HEK293 (cell line): ENCODE results near the gene XCL2.

Experiments
- CTCF ChIA-PET: fragments of 350-600 bp; formaldehyde crosslinking; extraction: SDS; loops from one replicate; lab custom pipeline; 2021; ENCODE audit warnings: antibody characterized with exemption; lab: Yijun Ruan, JAX
- POLR2A ChIA-PET: fragments of 300-600 bp; formaldehyde crosslinking; extraction: SDS; loops from one replicate; lab custom pipeline; 2020; ENCODE audit warnings: antibody characterized with exemption, inconsistent platforms; lab: Yijun Ruan, JAX
- H3K27ac ChIP-seq: fragments of 200-500 bp; sonication (Bioruptor generic); 2 replicates; pipeline ENCODE4 v1.5.1; 2014; ENCODE audit warnings: low read depth, low read length, control low read depth, inconsistent platforms; ENCODE audit errors: extremely low read depth
- H3K36me3 ChIP-seq, 2 experiments: fragments of 200-500 bp in 1 of 2; sonication (Bioruptor generic) in 1 of 2; 1 replicate in 1 of 2; 2 replicates in 1 of 2; pipeline ENCODE4 v1.5.1; 2014 to 2017; ENCODE audit warnings: inconsistent platforms in 2 of 2, low read length in 2 of 2; ENCODE audit not compliant: control insufficient read depth in 2 of 2, insufficient read depth in 1 of 2
- H3K4me1 ChIP-seq: fragments of 200-500 bp; sonication (Bioruptor generic); 2 replicates; pipeline ENCODE4 v1.5.1; 2014; ENCODE audit warnings: mild to moderate bottlenecking, low read length, inconsistent platforms; ENCODE audit not compliant: control insufficient read depth, insufficient read depth
- H3K4me3 ChIP-seq: 2 replicates; pipeline ENCODE4 v1.5.1; 2011; ENCODE audit warnings: low read depth, mild to moderate bottlenecking, control low read depth, low read length, moderate library complexity
- H3K9me3 ChIP-seq: fragments of 200-500 bp; sonication (Bioruptor generic); 2 replicates; pipeline ENCODE4 v1.5.1; 2014; ENCODE audit warnings: low read depth, low read length, inconsistent platforms; ENCODE audit not compliant: control insufficient read depth, insufficient read depth
- BCL11B ChIP-seq: fragments of 450-650 bp; formaldehyde crosslinking; IDR thresholded peaks from 2 replicates; pipeline ENCODE4 v1.5.1; 2016; ENCODE audit warnings: low read depth, missing biosample characterization, missing genetic modification characterization
- GLI4 ChIP-seq: fragments of 450-650 bp; formaldehyde crosslinking; IDR thresholded peaks from 2 replicates; pipeline ENCODE4 v1.5.1; 2016; ENCODE audit warnings: missing biosample characterization, missing genetic modification characterization
- HOXC10 ChIP-seq: sonication (generic); formaldehyde crosslinking; IDR thresholded peaks from 2 replicates; pipeline ENCODE4 v1.8.1; 2023; ENCODE audit warnings: mild to moderate bottlenecking, missing genetic modification reagents
- HOXD13 ChIP-seq: sonication (generic); formaldehyde crosslinking; IDR thresholded peaks from 2 replicates; pipeline ENCODE4 v1.8.0; 2022; ENCODE audit warnings: missing genetic modification reagents, borderline replicate concordance
- KLF8 ChIP-seq: fragments of 450-650 bp; formaldehyde crosslinking; IDR thresholded peaks from 2 replicates; pipeline ENCODE4 v1.5.1; 2016; ENCODE audit warnings: missing biosample characterization, missing genetic modification characterization
- PRDM6 ChIP-seq: fragments of 450-650 bp; formaldehyde crosslinking; IDR thresholded peaks from 2 replicates; pipeline ENCODE4 v1.5.1; 2017; ENCODE audit warnings: missing biosample characterization, missing genetic modification characterization
- WT1 ChIP-seq: fragments of 450-650 bp; formaldehyde crosslinking; IDR thresholded peaks from 2 replicates; pipeline ENCODE4 v1.5.1; 2016; ENCODE audit warnings: missing biosample characterization, missing genetic modification characterization
- ZBTB10 ChIP-seq: fragments of 450-650 bp; formaldehyde crosslinking; IDR thresholded peaks from 2 replicates; pipeline ENCODE4 v1.5.1; 2016; ENCODE audit warnings: missing biosample characterization, missing genetic modification characterization
- ZBTB21 ChIP-seq: fragments of 450-650 bp; formaldehyde crosslinking; IDR thresholded peaks from 2 replicates; pipeline ENCODE4 v1.5.1; 2017; ENCODE audit warnings: missing biosample characterization, missing genetic modification characterization
- ZFP41 ChIP-seq: fragments of 450-650 bp; formaldehyde crosslinking; IDR thresholded peaks from 2 replicates; pipeline ENCODE4 v1.5.1; 2016; ENCODE audit warnings: missing biosample characterization, missing genetic modification characterization, borderline replicate concordance
- ZNF112 ChIP-seq: fragments of 450-650 bp; formaldehyde crosslinking; IDR thresholded peaks from 2 replicates; pipeline ENCODE4 v1.5.0; 2017; ENCODE audit warnings: missing biosample characterization, missing genetic modification characterization
- ZNF114 ChIP-seq: fragments of 450-650 bp; formaldehyde crosslinking; IDR thresholded peaks from 2 replicates; pipeline ENCODE4 v1.5.0; 2017; ENCODE audit warnings: missing biosample characterization, missing genetic modification characterization
- ZNF133 ChIP-seq: fragments of 450-650 bp; formaldehyde crosslinking; IDR thresholded peaks from 2 replicates; pipeline ENCODE4 v1.5.1; 2016; ENCODE audit warnings: missing biosample characterization, missing genetic modification characterization
- ZNF146 ChIP-seq: fragments of 450-650 bp; formaldehyde crosslinking; IDR thresholded peaks from 2 replicates; pipeline ENCODE4 v1.5.1; 2016; ENCODE audit warnings: missing biosample characterization, missing genetic modification characterization
- ZNF169 ChIP-seq: fragments of 450-650 bp; formaldehyde crosslinking; IDR thresholded peaks from 2 replicates; pipeline ENCODE4 v1.5.1; 2016; ENCODE audit warnings: missing biosample characterization, missing genetic modification characterization
- ZNF274 ChIP-seq, 2 experiments: fragments of 200-500 bp in 1 of 2; fragments of 450-650 bp in 1 of 2; sonication (Bioruptor generic) in 1 of 2; formaldehyde crosslinking in 1 of 2; IDR thresholded peaks; 2 replicates each; pipeline versions ENCODE4 v1.5.1 to v1.6.1; 2014 to 2016; ENCODE audit warnings: borderline replicate concordance in 1 of 2, inconsistent platforms in 1 of 2, low read length in 1 of 2, missing biosample characterization in 1 of 2, missing genetic modification characterization in 1 of 2
- ZNF341 ChIP-seq: fragments of 450-650 bp; formaldehyde crosslinking; IDR thresholded peaks from 2 replicates; pipeline ENCODE4; 2016; ENCODE audit warnings: low read depth, missing biosample characterization, missing genetic modification characterization
- ZNF398 ChIP-seq: fragments of 450-650 bp; formaldehyde crosslinking; IDR thresholded peaks from 2 replicates; pipeline ENCODE4 v1.5.1; 2017; ENCODE audit warnings: missing biosample characterization, missing genetic modification characterization
- ZNF473 ChIP-seq: fragments of 450-650 bp; formaldehyde crosslinking; IDR thresholded peaks from 2 replicates; pipeline ENCODE4 v1.5.1; 2017; ENCODE audit warnings: missing biosample characterization, missing genetic modification characterization
- ZNF529 ChIP-seq: fragments of 450-650 bp; formaldehyde crosslinking; IDR thresholded peaks from 2 replicates; pipeline ENCODE4 v1.5.1; 2017; ENCODE audit warnings: missing genetic modification characterization, missing biosample characterization; ENCODE audit not compliant: insufficient replicate concordance
- ZNF530 ChIP-seq: fragments of 450-650 bp; formaldehyde crosslinking; IDR thresholded peaks from 2 replicates; pipeline ENCODE4 v1.5.1; 2016; ENCODE audit warnings: low read depth, missing biosample characterization, missing genetic modification characterization
- ZNF544 ChIP-seq: fragments of 450-650 bp; formaldehyde crosslinking; IDR thresholded peaks from 2 replicates; pipeline ENCODE4 v1.5.0; 2017; ENCODE audit warnings: missing biosample characterization, missing genetic modification characterization
- ZNF585B ChIP-seq: fragments of 450-650 bp; formaldehyde crosslinking; IDR thresholded peaks from 2 replicates; pipeline ENCODE4 v1.5.1; 2016; ENCODE audit warnings: missing biosample characterization, missing genetic modification characterization
- ZNF596 ChIP-seq: fragments of 450-650 bp; IDR thresholded peaks from 2 replicates; pipeline ENCODE4 v1.5.0; 2018; ENCODE audit warnings: missing biosample characterization, mild to moderate bottlenecking, missing genetic modification characterization, moderate library complexity
- ZNF645 ChIP-seq: fragments of 450-650 bp; formaldehyde crosslinking; IDR thresholded peaks from 2 replicates; pipeline ENCODE4; 2016; ENCODE audit warnings: missing biosample characterization, missing genetic modification characterization
- ZNF76 ChIP-seq: fragments of 450-650 bp; formaldehyde crosslinking; IDR thresholded peaks from 2 replicates; pipeline ENCODE4; 2016; ENCODE audit warnings: low read depth, missing biosample characterization, missing genetic modification characterization, borderline replicate concordance

Gene XCL2

GRCh38 chr1:168553680-168554553 lies 10.1 kb upstream of the XCL2 start (continued):
- no peak for TF ChIP-seq PRDM6 (tag by site-specific recombination)

GRCh38 chr1:168552961-168553360 lies 9.2 kb upstream of the XCL2 start:
- Histone ChIP-seq H3K36me3 (no peaks in the 10 kb centered on the region), H3K4me3 (no peak overlapping the region), H3K4me1 (peaks cover 3% of the 10 kb centered on the region; the same call in 1 of the 2 replicates), H3K9me3 (no peaks in the 10 kb centered on the region)
- TF ChIP-seq HOXC10 (CRISPR knock-in tag) (no peak), ZFP41 (no peak), ZNF530 (tag by site-specific recombination) (no peak), ZNF529 (tag by site-specific recombination) (no peak), ZNF114 (tag by site-specific recombination) (no peak), WT1 (tag by site-specific recombination) (no peak), ZNF596 (tag by site-specific recombination) (no peak)
- TF ChIP-seq, all 188 proteins: peak for 0
- no peak overlapping the region for H3K27ac ChIP-seq
- POLR2A ChIA-PET = no interaction called here
- CTCF ChIA-PET = no interaction called here

GRCh38 chr1:168551688-168552087 lies 7.9 kb upstream of the XCL2 start:
- H3K4me3 ChIP-seq = no peak overlapping the region
- H3K27ac ChIP-seq = no peak overlapping the region
- CTCF ChIA-PET = no interaction called here
- no peaks in the 10 kb centered on the region for H3K9me3 ChIP-seq
- POLR2A ChIA-PET = no interaction called here
- H3K4me1 ChIP-seq = peaks cover 3% of the 10 kb centered on the region; the same call in 1 of the 2 replicates
- no peaks in the 10 kb centered on the region for H3K36me3 ChIP-seq
- TF ChIP-seq BCL11B (no peak), HOXD13 (CRISPR knock-in tag) (no peak), ZNF76 (no peak), ZNF169 (tag by site-specific recombination) (no peak), ZNF398 (tag by site-specific recombination) (no peak), KLF8 (tag by site-specific recombination) (no peak), ZNF645 (tag by site-specific recombination) (no peak), ZNF585B (tag by site-specific recombination) (no peak), ZNF133 (tag by site-specific recombination) (no peak), ZBTB10 (no peak), GLI4 (no peak), ZBTB21 (tag by site-specific recombination) (no peak), ZNF473 (tag by site-specific recombination) (no peak), ZNF274 (IDR thresholded peaks at IDR 0.05; ENCODE audit: low read length) (no peak), ZNF274 (tag by site-specific recombination; IDR thresholded peaks at IDR 0.05; ENCODE audit: borderline replicate concordance) (no peak), ZNF146 (tag by site-specific recombination) (no peak), ZNF112 (tag by site-specific recombination) (no peak), ZNF544 (tag by site-specific recombination) (no peak), ZNF341 (tag by site-specific recombination) (no peak)
